Measurements from ENCODE around the gene KRTAP22-2.

The KRTAP22-2 gene

DNA sequence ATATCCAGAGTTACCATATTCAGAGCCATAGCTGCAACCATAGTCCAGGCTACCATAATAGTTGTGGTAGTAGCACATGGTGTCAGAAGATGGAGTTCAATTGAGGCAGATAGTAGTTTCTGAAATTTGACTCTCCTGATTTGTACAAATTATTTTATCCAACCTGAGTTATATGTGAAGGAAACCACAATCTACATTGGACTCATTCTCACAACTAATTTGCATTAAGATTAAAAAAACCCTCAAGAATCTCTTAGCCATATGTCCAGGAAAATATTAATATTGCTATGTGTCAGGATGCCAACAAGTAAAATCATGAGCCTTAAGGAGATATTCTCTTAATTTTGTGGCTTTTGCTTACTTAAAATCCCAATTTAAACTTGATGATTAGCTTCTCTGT, at the start of gene KRTAP22-2:
Gene KRTAP22-2 (minus strand): TSS at position 101 of the 400 bp plus-strand sequence.
- DNase-seq (ENCODE audit: low read depth, low spot score): no peak

DNA sequence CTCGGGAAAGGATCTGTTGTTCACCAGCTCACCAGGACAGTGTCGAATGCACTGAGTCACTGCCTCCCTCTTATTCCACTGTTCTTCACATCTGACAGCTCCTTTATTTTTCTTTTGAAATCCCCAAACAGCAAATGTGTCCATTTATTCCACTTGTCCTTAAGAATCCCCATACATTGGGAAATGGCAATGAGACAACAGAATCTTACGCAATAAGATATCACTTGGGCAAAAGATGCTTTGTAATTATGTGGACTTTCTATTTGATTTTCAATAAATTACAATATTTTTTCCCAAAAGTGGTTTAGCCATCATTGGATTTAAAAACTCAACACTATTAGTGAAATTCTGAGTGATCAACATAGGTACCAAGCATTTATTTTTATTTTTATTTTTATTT, 48.5 kb upstream of the KRTAP22-2 start:
- no peak for DNase-seq (ENCODE audit: low read depth, low spot score)

DNA sequence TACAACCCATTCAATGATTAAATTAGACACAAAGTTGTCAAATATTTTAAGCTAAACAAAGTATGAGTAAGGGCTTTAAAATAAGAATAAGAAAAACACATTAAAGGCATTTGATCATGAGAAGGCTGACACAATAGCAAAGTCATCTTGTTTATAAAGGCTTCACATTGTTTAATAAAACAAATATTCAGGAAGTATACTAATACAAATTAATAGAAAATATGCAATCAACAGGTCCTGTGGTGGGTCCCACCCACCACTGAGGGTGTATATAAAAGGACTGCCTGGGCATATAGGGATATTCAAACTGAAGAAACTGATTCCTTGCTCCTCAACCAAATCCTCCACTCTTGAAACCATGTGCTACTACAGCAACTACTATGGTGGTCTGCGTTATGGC, 44.7 kb upstream of the KRTAP22-2 start, which contains the start of gene KRTAP20-2:
Gene KRTAP20-2 (plus strand): TSS at position 301 of the 400 bp plus-strand sequence. CDS start 58 bp downstream, at position 359.
- no peak for DNase-seq (ENCODE audit: low read depth, low spot score)

DNA sequence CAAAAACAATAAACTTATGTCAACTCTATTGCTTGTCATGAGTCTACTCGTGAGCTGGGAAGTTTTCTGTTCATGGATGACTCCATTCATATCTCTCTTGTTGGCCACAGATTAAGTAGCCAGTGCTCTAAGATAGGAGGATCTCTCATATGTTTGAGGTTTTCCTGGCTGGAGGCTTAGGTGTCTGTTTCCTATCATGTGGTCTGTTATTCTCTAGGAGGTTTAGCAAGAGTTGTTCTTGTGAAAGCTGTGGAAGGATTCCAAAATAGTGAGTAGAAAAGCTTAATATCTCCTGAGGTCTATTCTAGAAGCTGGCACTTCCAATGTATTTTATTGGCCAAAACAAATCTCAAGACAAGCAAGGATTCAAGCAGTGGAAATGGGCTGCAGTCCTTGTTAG, 39.0 kb upstream of the KRTAP22-2 start:
- DNase-seq (ENCODE audit: low read depth, low spot score): no peak

DNA sequence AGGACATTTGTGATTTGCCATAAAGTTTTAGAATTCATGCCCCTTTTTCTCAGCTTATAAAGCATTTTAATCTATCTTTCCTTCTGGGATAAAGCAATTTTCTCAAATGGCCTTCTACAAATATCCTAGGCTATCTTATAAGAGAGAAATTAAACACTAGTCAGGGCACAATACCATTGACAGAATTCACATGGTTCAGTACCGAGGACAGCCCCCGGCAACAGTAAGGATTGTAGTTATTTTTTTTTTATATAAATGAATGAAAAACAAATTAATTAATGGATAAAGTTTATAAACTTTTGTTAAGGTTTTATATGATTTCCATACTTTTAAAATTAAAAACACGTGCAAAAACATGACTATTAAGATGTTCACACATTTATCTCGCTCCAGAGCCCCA, 37.9 kb upstream of the KRTAP22-2 start:
- DNase-seq (ENCODE audit: low read depth, low spot score): no peak

DNA sequence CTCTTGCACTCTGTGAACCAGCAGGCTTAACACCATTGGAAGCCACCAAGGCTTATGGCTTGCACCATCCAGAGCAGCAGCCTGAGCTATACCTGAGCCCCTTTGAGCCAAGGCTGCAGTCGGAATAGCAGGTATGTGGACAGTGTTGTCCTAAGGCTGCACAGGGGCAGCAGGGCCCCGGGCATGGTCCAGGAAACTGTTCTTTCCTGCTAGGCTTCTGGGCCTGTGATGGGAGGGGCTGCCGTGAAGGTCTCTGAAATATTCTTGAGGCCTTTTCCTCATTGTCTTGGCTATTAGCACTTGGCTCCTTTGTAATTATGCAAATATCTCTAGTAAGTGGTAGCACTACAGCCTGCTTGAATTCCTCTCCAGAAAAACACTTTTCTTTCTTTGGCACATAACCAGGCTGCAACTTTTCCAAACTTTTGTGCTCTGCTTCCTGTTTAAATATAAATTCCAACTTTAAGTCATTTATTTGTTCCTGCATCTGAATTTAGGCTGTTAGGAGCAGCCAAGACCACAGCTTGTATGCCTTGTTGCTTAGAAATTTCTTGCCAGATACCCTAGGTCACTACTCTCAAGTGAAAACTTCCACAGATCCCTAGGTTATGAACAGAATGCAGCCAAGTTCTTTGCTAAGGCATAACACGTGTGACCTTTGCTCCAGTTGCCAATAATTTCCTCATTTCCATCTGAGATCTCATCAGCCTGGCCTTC, 35.4 kb upstream of the KRTAP22-2 start:
- no peak for DNase-seq (ENCODE audit: low read depth, low spot score)

DNA sequence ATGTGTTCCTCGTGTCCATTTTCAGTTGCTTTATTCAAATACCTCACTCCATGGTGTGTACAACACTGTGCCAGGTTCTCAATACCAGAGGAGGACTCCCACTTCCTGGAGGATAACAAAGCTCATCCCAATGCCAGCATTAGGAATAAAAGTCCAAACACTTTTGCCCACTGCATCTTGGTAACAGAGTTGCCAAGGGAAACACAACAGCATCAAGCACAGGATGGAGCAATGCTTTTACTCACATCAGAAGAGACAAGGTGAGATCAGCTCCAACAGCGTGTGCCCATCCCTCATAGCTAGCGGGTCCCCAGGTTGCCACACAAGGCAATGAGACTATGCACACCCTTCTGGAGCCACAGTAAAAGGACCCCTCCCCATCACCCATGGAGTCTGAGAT, 33.2 kb upstream of the KRTAP22-2 start:
- DNase-seq (ENCODE audit: low read depth, low spot score): no peak

DNA sequence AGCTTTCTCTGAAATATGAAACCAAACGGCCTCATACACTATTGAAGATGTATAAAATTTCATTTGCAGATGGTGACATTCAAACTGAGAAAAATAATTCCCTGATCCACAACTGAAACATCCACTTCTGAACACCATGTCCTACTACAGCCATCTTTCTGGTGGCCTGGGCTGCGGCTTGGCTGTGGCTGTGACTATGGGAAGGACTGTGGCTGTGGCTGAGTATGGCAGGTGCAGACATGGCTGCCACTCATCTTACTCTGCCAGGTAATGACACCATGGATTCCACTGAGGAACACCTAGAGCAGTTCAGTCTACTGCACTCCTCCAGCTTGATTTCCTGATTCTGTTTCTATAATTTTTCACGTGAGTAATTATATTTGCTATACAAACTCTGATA, 30.3 kb upstream of the KRTAP22-2 start, which contains the start of gene KRTAP20-4:
Gene KRTAP20-4 (plus strand): TSS at position 106 of the 400 bp plus-strand sequence.
- DNase-seq (ENCODE audit: low read depth, low spot score): no peak

DNA sequence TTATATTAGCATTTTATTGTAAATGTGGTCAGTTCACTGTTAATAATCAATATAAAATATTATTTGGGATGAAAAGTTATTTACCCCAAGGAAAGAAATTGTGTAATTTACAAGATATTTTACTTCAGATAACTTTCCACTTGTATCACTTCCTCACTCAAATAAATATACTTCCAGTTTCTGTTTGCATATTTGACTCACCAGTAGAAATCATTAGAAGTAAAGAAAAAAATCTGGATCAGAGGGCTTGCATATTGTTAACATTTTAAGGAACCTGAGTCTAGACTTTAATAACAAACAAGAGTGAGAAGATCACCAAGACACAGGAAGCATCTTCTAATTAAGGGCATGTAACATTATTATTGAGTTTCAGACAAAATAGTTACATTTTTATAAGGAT, 29.9 kb upstream of the KRTAP22-2 start:
- no peak for DNase-seq (ENCODE audit: low read depth, low spot score)

DNA sequence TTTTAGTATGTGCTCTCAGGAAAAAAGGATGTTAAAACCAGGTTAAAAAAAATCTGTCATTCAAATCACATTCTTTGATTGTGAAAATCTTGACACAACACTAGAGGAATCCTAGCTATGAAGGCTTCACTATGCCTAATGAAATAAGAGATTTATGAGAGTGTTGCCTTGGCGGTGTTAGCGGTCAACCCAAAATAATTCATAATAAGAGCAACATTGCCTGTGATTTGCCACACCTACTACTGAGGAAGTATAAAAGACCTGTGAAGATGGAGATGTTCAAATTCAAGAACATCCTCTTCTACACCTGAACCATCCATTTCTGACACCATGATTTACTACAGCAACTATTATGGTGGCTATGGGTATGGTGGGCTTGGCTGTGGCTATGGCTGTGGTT, 25.9 kb upstream of the KRTAP22-2 start, which contains the start of gene KRTAP20-1:
Gene KRTAP20-1 (plus strand): TSS at position 301 of the 400 bp plus-strand sequence. CDS start 30 bp downstream, at position 331.
- DNase-seq (ENCODE audit: low read depth, low spot score): no peak

DNA sequence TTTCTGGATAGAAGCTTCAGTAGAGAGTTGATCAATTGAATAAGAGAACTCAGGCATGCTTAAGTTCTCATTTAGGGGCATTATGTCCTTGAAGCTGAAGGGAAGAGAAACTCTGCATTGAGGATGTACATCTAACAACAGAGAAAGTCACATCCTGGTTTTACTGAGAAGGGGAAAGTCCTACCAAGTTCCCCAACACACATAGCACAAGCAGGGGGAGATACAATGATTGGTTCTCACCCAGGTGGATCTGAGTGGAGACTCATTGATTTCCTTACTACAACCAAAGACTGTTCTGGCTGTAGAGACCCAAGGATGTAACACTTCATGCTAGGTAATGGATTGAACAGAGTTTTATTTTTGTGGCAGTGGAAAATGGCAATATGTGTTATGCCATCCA, 25.0 kb upstream of the KRTAP22-2 start:
- DNase-seq (ENCODE audit: low read depth, low spot score): no peak

DNA sequence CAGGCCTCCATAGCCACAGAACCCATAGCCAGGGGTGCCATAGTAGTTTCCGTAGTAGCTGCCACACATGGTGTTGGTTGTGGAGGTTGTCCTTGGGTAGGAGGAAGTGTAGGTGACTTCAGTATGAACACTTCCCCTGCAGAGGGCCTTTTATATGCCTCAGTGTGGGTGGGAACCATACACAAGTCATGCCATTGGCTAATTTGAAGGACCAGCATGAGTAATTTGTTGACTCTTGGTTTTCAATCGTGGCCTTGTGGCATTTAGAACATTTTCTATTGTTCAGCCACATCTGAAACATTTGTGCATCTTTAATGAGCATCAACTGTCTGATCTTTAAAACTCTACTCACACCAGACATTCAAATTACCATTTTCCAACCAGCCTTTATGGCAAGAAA, 23.6 kb upstream of the KRTAP22-2 start, which contains the start of gene KRTAP6-1:
Gene KRTAP6-1 (minus strand): TSS at position 95 of the 400 bp plus-strand sequence. CDS start 26 bp downstream, at position 69.
- DNase-seq (ENCODE audit: low read depth, low spot score): no peak

DNA sequence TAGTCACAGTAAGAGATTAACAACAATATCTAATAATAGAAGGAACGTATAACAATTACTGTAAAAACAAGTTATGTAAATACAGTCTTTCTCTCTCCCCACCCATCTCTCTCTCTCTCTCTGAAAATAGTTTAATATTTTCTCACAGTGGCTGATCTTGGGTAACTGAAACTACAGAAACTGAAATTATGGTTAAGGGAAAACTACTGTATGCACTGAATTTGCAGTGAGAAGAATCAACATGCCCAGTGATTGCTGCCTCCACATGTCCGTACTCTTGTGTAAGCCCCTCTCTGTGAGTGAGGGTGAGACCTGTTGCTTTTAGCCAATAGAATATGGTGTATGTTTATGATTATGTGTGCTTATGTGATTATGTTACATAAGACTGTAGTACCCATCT, 21.9 kb upstream of the KRTAP22-2 start:
- DNase-seq (ENCODE audit: low read depth, low spot score): no peak

DNA sequence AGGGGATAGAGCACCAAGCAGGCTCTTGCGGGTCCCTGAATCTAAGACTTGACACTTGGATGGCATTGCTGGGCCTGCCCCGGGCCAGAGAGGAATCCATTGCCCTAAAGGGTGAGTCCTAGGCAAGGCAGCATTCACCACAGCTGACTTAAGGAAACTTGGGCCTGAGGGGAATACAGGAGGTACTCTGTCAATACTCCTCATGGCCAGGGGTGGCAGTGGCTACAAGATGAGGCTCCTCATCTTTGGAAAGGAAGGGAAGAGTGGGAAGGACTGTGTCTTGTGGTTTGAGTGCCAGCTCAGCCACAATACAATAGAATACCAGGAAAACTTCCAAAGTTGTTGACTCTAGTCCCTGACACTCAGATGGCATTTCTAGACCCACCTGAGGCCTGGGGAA, 15.8 kb upstream of the KRTAP22-2 start:
- DNase-seq (ENCODE audit: low read depth, low spot score): no peak

DNA sequence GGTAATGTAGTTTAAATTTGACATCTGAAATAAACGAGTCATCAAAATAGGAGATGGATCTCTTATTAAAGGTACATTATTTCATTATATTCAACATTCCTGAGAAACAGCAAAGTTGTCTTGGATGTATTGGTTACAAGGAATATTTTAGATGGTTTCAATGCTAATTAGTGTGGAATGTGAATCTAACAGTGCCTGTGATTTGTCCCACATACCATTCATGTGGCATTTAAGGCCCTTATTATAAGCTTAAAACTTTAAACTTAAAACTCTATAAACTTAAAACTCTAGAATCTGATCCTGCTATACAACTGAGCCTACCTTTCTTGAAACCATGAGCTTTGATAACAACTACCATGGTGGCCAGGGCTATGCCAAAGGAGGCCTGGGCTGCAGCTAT, 10.6 kb upstream of the KRTAP22-2 start, which contains the start of gene KRTAP22-1:
Gene KRTAP22-1 (plus strand): TSS at position 301 of the 400 bp plus-strand sequence.
- no peak for DNase-seq (ENCODE audit: low read depth, low spot score)

DNA sequence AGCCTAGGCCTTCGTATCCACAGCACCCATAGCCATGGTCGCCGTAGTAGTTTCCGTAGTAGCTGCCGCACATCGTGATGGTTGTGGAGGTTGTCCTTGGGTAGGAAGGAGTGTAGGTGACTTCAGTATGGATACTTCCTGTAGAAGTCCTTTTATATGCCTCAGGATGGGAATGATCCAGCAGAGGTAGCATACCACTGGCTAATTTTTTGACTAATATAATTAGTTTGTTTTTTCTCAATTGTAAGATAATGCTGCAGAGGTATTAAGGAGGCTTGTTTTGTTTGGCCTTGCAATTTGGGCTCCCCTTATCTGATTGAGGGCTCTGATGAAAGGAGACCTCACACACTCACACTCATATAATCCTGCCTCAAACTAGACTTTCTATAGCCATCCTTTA, 8.6 kb upstream of the KRTAP22-2 start, which contains the start of gene KRTAP6-2:
Gene KRTAP6-2 (minus strand): TSS at position 101 of the 400 bp plus-strand sequence. CDS start 28 bp downstream, at position 73.
- no peak for DNase-seq (ENCODE audit: low read depth, low spot score)

DNA sequence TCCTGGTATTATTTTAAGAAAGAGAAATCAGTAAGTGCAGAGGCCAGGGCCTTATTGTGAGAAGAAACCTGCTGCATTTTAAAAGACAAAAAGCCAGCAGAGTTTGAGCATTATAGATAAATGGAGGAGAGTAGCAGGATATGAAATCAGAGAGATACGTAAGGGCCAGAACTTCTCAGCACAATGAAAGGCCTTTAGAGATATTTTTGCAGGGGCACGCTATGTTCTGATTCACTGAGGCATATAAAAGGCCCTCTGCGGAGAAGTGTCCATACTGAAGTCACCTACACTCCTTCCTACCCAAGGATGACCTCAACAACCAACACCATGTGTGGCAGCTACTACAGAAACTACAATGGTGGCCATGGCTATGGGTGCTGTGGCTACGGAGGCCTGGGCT, 1.9 kb upstream of the KRTAP22-2 start, which contains the start of gene KRTAP6-3:
Gene KRTAP6-3 (plus strand): TSS at position 301 of the 400 bp plus-strand sequence. CDS start 6 bp downstream, at position 307.
- no peak for DNase-seq (ENCODE audit: low read depth, low spot score)

DNA sequence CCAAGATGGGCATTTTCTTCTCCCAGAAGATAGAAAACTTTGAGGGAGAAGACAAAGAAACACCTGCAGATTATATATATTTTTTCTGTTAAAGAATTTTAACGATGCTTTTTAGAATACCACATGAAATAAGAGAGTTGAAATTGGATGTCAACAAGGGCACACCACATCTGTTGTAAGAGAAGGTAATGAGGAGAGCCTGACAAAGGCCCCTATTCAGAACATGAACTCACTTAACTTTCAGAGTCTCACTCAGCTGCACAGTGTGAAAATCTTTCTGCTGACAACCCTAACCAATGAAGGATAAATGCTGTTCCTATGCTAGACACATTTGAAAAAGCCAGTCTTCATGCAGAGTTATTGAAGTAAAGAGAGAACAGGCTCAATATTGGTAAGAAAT, 7.3 kb downstream of the KRTAP22-2 start:
- no peak for DNase-seq (ENCODE audit: low read depth, low spot score)

DNA sequence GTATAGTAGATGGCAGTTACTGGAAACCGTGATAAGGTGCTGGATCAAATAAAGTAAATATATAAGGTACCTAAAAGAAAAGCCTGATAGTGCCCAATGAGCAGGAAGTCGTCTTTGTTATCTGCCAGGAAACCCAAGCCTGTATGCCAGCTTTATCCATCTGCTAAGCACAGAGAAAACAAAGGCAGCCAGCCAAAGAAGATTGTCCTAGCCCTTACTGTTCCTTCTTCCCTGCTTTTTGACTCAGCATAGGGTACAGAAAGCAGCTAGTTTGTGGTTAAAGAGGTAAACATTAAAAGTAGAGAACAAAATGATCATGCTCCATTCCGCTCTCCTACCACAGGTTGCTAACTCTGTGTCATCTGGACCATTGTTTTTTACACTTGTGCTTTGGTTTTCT, 10.1 kb downstream of the KRTAP22-2 start:
- DNase-seq (ENCODE audit: low read depth, low spot score): no peak

DNA sequence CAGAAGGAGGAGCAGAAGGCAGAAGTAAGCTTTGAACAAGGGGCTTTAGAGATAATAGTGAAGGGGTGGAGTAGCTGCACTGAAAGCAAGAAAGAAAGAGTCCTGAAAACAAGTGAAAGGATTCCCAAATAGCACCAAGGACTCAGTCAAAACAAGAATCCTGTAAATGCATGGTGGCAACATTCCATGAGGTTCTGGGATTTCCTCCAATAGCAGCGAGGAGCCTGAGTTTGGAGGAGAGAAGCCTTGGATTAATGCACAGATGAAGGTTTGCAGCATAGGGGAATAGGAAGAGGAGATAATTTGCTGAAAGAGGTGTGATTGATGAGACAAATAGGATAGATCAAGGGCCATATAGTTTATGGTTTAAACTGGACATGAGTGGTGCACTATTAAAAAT, 10.9 kb downstream of the KRTAP22-2 start:
- DNase-seq (ENCODE audit: low read depth, low spot score): no peak

DNA sequence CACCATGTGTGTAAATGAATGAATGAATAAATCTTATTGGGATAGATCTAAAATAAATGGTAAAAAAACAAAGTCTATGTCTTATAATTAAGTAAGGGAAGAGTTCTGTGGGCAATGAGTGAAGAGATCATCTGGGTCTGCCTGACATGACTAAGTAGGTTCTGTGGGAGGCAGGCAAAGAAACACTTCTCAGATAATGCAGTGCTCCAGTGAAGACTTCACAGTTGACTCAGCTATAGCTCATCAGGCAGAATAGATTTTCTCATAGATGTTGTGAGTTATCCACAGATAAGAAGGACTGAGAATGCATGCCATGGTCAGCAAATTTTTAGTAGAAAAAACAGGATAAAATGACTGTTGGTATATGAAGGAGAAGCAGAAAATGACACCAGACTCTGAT, 12.4 kb downstream of the KRTAP22-2 start:
- DNase-seq (ENCODE audit: low read depth, low spot score): no peak

DNA sequence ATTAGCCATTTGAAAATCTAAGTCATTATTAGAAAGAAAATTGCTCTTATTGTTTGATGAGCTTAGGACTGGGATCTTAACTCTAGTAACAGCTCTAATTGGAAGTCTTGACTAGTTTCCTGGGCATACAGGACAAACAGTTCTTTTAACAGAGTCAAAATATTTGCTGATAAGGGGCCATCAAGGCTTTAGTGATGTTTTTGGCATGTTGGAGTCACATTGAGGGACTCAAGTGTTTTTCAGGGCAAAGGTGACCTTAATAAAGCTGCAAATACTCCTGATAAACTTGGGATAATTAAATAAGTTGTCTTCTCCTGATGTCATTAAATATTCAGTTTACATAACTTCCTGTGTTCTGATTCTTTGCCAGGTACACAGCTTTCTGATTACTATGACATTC, 22.6 kb downstream of the KRTAP22-2 start:
- no peak for DNase-seq (ENCODE audit: low read depth, low spot score)

DNA sequence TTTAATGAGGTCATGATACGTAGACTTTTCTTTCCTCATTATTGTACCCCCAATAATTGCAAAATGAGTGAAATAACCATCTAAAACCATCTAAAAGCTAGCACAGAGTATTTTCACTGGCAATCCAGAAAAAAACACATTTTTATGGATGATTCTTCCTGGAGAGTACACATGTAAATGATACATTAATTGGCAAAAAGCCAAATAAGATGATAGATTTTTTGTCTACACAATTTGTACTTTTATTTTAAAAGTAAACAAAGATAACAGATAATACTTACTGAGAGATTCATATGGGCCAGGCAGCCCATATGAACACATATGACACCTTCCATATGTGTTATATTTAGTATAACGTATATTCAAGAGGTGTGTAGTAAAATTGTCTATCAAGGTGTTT, 26.6 kb downstream of the KRTAP22-2 start:
- no peak for DNase-seq (ENCODE audit: low read depth, low spot score)
